Dedifferentiated amniotic fluid mesenchymal stem cell (primary cell): ENCODE results near the gene SULT1C4.
"Not testable (repeated sequence)": the region's sequence is repeated elsewhere in the genome, so short reads cannot be mapped to it uniquely, and the experiment has no call there.

Experiments
- DNase-seq: peaks from one replicate; pipeline ENCODE4 v3.0.0-alpha.2; 2016; ENCODE audit errors: extremely low spot score

SULT1C4 gene

GRCh38 chr2:108413711-108414095 is 35.9 kb downstream of the SULT1C4 start:
- no peak for DNase-seq

- DNase-seq: no peak
These were observed 36.6 kb downstream of the SULT1C4 start for GRCh38 chr2:108414256-108414876.

- no peak for DNase-seq
These were observed 37.2 kb downstream of the SULT1C4 start for GRCh38 chr2:108414945-108415344.

- DNase-seq: no peak
These were observed 39.5 kb downstream of the SULT1C4 start for GRCh38 chr2:108417254-108417653.

GRCh38 chr2:108418416-108418815 is 40.7 kb downstream of the SULT1C4 start:
- DNase-seq: no peak

- DNase-seq: no peak
These were observed 45.3 kb downstream of the SULT1C4 start for GRCh38 chr2:108423067-108423466.

- DNase-seq: no peak
These were observed 45.9 kb downstream of the SULT1C4 start for GRCh38 chr2:108423502-108424251.

GRCh38 chr2:108428286-108429009 is 50.7 kb downstream of the SULT1C4 start:
- DNase-seq: no peak

GRCh38 chr2:108435578-108435977 is 57.8 kb downstream of the SULT1C4 start:
- DNase-seq: not testable (repeated sequence)

GRCh38 chr2:108436976-108437375 is 59.2 kb downstream of the SULT1C4 start:
- DNase-seq: no peak
